Erythroblast (primary cell): ENCODE results near the gene LDLRAP1.

Source experiments
- GATA1 ChIP-seq: IDR thresholded peaks from 2 replicates; pipeline ENCODE4 v1.6.1; 2011; ENCODE audit warnings: low read depth, mild to moderate bottlenecking, control low read depth, low read length, moderate library complexity
- POLR2A ChIP-seq: IDR thresholded peaks from 2 replicates; pipeline ENCODE4 v1.6.1; 2011; ENCODE audit warnings: mild to moderate bottlenecking, low read length

DNA sequence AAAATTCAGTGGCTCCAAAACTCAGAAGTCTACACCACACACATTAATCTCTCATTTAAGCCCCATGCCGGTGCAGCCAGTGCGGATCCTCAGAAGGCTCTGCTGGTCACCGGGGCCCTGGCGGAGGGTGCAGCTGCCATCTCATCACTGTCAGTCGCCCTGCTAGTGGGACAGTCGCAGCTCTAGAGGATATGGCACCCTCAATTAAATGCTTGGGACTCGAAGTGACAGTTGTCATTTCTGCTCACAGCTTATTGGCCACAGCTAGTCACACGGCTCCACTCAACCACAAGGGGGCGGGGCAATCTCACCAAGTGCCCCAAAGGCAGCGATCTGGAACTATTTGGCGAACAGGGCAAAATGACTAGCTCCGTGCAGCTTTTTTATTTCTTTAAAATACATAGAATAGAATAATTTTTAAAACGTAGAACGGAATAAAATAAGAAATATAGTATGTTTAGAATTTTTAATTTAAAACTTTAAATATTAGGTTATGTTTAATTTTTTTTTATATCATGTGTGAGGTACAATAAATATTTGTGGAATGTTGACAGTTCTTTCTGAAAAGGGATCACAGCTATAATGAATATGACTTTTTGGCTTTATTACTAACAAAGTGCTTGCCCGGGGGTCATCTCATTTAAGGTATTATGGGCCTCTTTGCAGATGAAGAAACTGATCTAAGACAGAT is 65.2 kb downstream of the LDLRAP1 start:
- TF ChIP-seq POLR2A (no peak), GATA1 (no peak)
